A673 (cell line): ENCODE measurements around the gene PRKCI. TPM values are rescaled to one million over a fixed set of nuclear protein-coding genes. Genes with fewer than 3 reads are reported as not detected.
A peak's percentile ranks its signal among the peaks of the same experiment; 100 is the strongest.

Experiments used
- Bru-seq: library from RNA; stranded (reverse); fragments of 400-500 nt; gene quantifications from one replicate; lab custom pipeline; 2021; lab: Mats Ljungman, UMichigan
- BruChase-seq, 2 experiments: library from RNA; stranded (reverse); fragments of 400-500 nt; gene quantifications; one replicate each; lab custom pipeline; 2021; lab: Mats Ljungman, UMichigan
- BruUV-seq: library from RNA; stranded (reverse); fragments of 400-500 nt; replicated peaks from 2 replicates; lab custom pipeline; 2021; lab: Mats Ljungman, UMichigan
- CTCF ChIA-PET: fragments of 300-600 bp; sonication (Branson Sonifier 250); formaldehyde crosslinking; loops from one replicate; lab custom pipeline; 2022; ENCODE audit warnings: antibody characterized with exemption; lab: Charles Lee
- POLR2A ChIA-PET: fragments of 300-600 bp; sonication (Branson Sonifier 250); formaldehyde crosslinking; loops from one replicate; lab custom pipeline; 2022; ENCODE audit warnings: antibody characterized with exemption; ENCODE audit not compliant: low non-redundant PET; lab: Charles Lee
- DNase-seq: peaks from one replicate; pipeline ENCODE4 v3.0.0-alpha.2; 2015; ENCODE audit warnings: low spot score
- H3K27ac ChIP-seq: fragments of 200-600 bp; sonication (generic); 2 replicates; pipeline ENCODE4 v1.5.1; 2016; ENCODE audit warnings: mixed run types, low read depth, mild to moderate bottlenecking, mixed read lengths, antibody characterized with exemption, low read length; ENCODE audit not compliant: poor library complexity, severe bottlenecking
- H3K27me3 ChIP-seq: fragments of 200-600 bp; sonication (generic); replicated peaks from 2 replicates; pipeline ENCODE4 v1.6.1; 2017; ENCODE audit warnings: mixed run types, low read depth, mild to moderate bottlenecking, mixed read lengths, antibody characterized with exemption, low read length; ENCODE audit not compliant: insufficient read depth, poor library complexity
- H3K36me3 ChIP-seq: fragments of 200-600 bp; sonication (generic); 2 replicates; pipeline ENCODE4 v1.6.1; 2016; ENCODE audit warnings: mixed run types, mild to moderate bottlenecking, mixed read lengths, antibody characterized with exemption, low read length; ENCODE audit not compliant: insufficient read depth, poor library complexity, severe bottlenecking
- H3K4me1 ChIP-seq: fragments of 200-600 bp; sonication (generic); 2 replicates; pipeline ENCODE4 v1.6.1; 2017; ENCODE audit warnings: mixed run types, mild to moderate bottlenecking, mixed read lengths, antibody characterized with exemption, low read length; ENCODE audit not compliant: insufficient read depth, poor library complexity, severe bottlenecking
- H3K4me3 ChIP-seq: fragments of 200-600 bp; sonication (generic); 2 replicates; pipeline ENCODE4 v1.5.1; 2016; ENCODE audit warnings: low read depth, mixed run types, mild to moderate bottlenecking, mixed read lengths, low read length; ENCODE audit not compliant: poor library complexity, severe bottlenecking
- H3K9me3 ChIP-seq: fragments of 200-600 bp; sonication (generic); 2 replicates; pipeline ENCODE4 v1.6.1; 2016; ENCODE audit warnings: mixed run types, low read depth, mild to moderate bottlenecking, mixed read lengths, antibody characterized with exemption, low read length; ENCODE audit not compliant: poor library complexity, severe bottlenecking
- EZH2 ChIP-seq: fragments of 200-600 bp; sonication (generic); IDR thresholded peaks from 2 replicates; pipeline ENCODE4 v1.6.1; 2017; ENCODE audit warnings: borderline replicate concordance, low read depth, mild to moderate bottlenecking, mixed read lengths, antibody characterized with exemption, low read length; ENCODE audit not compliant: poor library complexity, severe bottlenecking
- intact Hi-C: fragments of 100-400 bp; cut with micrococcal nuclease; formaldehyde crosslinking; loops from one replicate; pipeline ENCODE4 v1.10.0; 2022; ENCODE audit not compliant: unreplicated experiment
- long read RNA-seq: library from polyadenylated mRNA; stranded (forward); transcript quantifications from one replicate; pipeline ENCODE4 v2.0.0, GENCODE V29; 2022
- total RNA-seq: library from RNA; stranded (reverse); gene quantifications from 2 replicates; pipeline ENCODE4 v1.2.3, GENCODE V29; 2021
- TF ChIP-seq, protein P1 (sequence below): fragments of 300-800, 200-600 bp; sonication (generic); conservative IDR thresholded peaks from 2 replicates; pipeline ENCODE4 v1.5.1; 2017; ENCODE audit warnings: low read depth, mild to moderate bottlenecking, antibody characterized with exemption, low read length, moderate library complexity, mixed read lengths

PRKCI gene
- total RNA-seq (44.7 and 48.2 TPM in 2 replicates), Bru-seq, nascent RNA (percentile 81 among the genes with signal in this experiment), BruChase-seq, experiment 1, labeled RNA remaining after a 2-hour chase (percentile 83 among the genes with signal in this experiment), BruChase-seq, experiment 2, labeled RNA remaining after a 6-hour chase (percentile 86 among the genes with signal in this experiment)
- long read RNA-seq, full-length matches to known transcripts: 90 of 106 reads
- long read RNA-seq, partial matches to known transcripts: 4 of 106 reads
- long read RNA-seq, other reads (novel, unspliced or antisense): 12 of 106 reads

GRCh38 chr3:170221924-170222646 is at the start of gene PRKCI:
Gene PRKCI, plus strand, starts transcription at chr3:170222424. Its CDS starts 246 bp downstream, at chr3:170222670.
- Histone ChIP-seq H3K27ac (peak within 1 kb of the TSS; percentile 99), H3K4me3 (peak within 1 kb of the TSS; percentile 95), H3K36me3 (no peaks in the 10 kb centered on the region), H3K27me3 (no peaks in the 10 kb centered on the region), H3K9me3 (no peaks in the 10 kb centered on the region), H3K4me1 (peaks cover 26% of the 10 kb centered on the region)
- no TSS peak for BruUV-seq
- ChIA-PET CTCF (no interaction called here), POLR2A (no interaction called here)
- DNase-seq: peak; percentile 99
- TF ChIP-seq, protein P1, sequence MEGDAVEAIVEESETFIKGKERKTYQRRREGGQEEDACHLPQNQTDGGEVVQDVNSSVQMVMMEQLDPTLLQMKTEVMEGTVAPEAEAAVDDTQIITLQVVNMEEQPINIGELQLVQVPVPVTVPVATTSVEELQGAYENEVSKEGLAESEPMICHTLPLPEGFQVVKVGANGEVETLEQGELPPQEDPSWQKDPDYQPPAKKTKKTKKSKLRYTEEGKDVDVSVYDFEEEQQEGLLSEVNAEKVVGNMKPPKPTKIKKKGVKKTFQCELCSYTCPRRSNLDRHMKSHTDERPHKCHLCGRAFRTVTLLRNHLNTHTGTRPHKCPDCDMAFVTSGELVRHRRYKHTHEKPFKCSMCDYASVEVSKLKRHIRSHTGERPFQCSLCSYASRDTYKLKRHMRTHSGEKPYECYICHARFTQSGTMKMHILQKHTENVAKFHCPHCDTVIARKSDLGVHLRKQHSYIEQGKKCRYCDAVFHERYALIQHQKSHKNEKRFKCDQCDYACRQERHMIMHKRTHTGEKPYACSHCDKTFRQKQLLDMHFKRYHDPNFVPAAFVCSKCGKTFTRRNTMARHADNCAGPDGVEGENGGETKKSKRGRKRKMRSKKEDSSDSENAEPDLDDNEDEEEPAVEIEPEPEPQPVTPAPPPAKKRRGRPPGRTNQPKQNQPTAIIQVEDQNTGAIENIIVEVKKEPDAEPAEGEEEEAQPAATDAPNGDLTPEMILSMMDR: no peak
- no peak for TF ChIP-seq EZH2
- intact Hi-C loops: loop anchor here (5.0 kb wide), 1 partner anchor 135 kb away; the partner anchor contains the start of gene SKIL

- ChIA-PET CTCF (interaction anchor here (0.7 kb wide), 1 partner anchor 239 kb away, joined by 10 read pairs; no protein-coding TSS in a partner anchor), POLR2A (no interaction called here)
- TF ChIP-seq, protein P1: no peak
- no peak for TF ChIP-seq EZH2
- BruUV-seq: no TSS peak
- Histone ChIP-seq H3K27ac (peak overlapping the region; percentile 18), H3K27me3 (no peaks in the 10 kb centered on the region), H3K36me3 (peaks cover 45% of the 10 kb centered on the region), H3K4me1 (peaks cover 6% of the 10 kb centered on the region), H3K4me3 (no peak overlapping the region), H3K9me3 (no peaks in the 10 kb centered on the region)
- intact Hi-C loops: no loop called here
- no peak for DNase-seq
Observed at GRCh38 chr3:170178651-170179050, 43.6 kb upstream of the PRKCI start.

DNA sequence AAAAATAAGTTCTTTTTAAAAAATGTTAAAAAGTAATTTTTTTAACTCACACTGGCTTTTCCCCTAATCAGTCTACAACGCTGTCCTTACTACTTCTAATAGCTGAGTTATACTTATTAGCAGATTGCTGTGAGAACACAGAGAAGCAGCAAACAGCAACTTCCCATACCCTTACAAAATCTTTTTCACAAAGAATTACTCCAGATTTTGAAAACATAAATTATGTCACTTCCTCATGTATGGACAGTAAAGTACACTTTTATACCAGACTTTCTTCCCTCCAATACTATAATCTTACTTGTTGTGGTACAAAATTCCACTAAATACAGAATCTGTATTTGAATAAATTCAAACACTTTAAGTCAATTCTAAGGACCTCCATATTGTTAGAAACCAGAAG is 42.8 kb upstream of the PRKCI start:
- no peak for DNase-seq
- H3K4me1 ChIP-seq: peaks cover 6% of the 10 kb centered on the region
- intact Hi-C loops: no loop called here
- peaks cover 39% of the 10 kb centered on the region for H3K36me3 ChIP-seq
- ChIA-PET CTCF (no interaction called here), POLR2A (no interaction called here)
- TF ChIP-seq, protein P1: no peak
- no peak for TF ChIP-seq EZH2
- peak overlapping the region; percentile 82 for H3K4me3 ChIP-seq
- no peaks in the 10 kb centered on the region for H3K27me3 ChIP-seq
- BruUV-seq: no TSS peak
- H3K9me3 ChIP-seq: no peaks in the 10 kb centered on the region
- H3K27ac ChIP-seq: peak overlapping the region; percentile 93
